ENCODE measurements around the gene BLMH.

Gene BLMH

DNA sequence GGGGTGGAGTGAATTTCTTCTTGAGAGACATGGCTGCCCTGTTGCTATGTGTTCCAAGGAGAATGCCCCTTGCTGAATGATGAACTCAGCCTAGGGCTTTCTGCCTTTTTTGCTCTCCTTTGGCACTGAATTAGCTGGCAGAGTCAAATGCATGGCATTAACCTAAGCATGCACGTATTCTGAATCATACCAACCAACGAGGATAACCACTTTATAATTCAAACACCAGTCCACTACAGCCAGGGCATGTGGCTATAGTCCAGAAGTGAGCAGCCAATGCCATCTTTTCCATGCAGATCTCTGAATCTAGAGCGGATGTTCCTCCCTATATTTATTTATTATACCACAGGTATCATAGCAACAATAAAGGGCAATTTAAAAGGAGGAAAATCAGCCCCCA, 26.4 kb upstream of the BLMH start:
- DNase-seq (ENCODE audit: low spot score) = no peak
- Histone ChIP-seq H3K4me1 (ENCODE audit: insufficient read depth, poor library complexity, severe bottlenecking) (no peaks in the 10 kb centered on the region), H3K9me3 (ENCODE audit: severe bottlenecking) (no peaks in the 10 kb centered on the region), H3K27me3 (ENCODE audit: insufficient read depth, poor library complexity, severe bottlenecking) (no peaks in the 10 kb centered on the region), H3K27ac (ENCODE audit: poor library complexity, severe bottlenecking) (no peak overlapping the region), H3K4me3 (ENCODE audit: severe bottlenecking) (no peak overlapping the region), H3K36me3 (ENCODE audit: low read depth) (no peaks in the 10 kb centered on the region)
- no peak for ATAC-seq (ENCODE audit: low read depth)
- TF ChIP-seq, protein P1, sequence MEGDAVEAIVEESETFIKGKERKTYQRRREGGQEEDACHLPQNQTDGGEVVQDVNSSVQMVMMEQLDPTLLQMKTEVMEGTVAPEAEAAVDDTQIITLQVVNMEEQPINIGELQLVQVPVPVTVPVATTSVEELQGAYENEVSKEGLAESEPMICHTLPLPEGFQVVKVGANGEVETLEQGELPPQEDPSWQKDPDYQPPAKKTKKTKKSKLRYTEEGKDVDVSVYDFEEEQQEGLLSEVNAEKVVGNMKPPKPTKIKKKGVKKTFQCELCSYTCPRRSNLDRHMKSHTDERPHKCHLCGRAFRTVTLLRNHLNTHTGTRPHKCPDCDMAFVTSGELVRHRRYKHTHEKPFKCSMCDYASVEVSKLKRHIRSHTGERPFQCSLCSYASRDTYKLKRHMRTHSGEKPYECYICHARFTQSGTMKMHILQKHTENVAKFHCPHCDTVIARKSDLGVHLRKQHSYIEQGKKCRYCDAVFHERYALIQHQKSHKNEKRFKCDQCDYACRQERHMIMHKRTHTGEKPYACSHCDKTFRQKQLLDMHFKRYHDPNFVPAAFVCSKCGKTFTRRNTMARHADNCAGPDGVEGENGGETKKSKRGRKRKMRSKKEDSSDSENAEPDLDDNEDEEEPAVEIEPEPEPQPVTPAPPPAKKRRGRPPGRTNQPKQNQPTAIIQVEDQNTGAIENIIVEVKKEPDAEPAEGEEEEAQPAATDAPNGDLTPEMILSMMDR (IDR thresholded peaks at IDR 0.05; ENCODE audit: poor library complexity, severe bottlenecking) = no peak

DNA sequence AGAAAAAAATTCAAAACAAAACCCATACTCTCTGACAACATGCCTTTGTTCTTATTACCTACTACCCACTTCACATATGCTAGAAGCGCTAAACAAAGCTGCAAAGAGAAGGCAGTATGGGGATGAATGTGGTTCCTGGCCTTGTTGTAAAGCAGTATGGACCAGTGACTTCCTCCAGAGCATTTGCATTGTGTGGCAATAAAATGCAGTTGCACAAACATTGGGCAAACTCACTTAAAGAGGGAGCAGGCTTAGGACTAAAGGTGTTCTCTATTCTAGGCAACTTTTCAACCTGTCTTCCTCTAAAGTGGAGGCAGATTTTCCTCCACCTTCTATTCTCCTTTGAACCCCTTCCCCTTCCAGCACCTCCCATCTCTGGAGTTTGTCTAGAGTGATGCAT, 25.0 kb upstream of the BLMH start:
- no peaks in the 10 kb centered on the region for H3K4me1 ChIP-seq (ENCODE audit: insufficient read depth, poor library complexity, severe bottlenecking)
- ATAC-seq (ENCODE audit: low read depth) (no peak), DNase-seq (ENCODE audit: low spot score) (no peak)
- TF ChIP-seq, protein P1 (IDR thresholded peaks at IDR 0.05; ENCODE audit: poor library complexity, severe bottlenecking) = no peak
- H3K36me3 ChIP-seq (ENCODE audit: low read depth) = no peaks in the 10 kb centered on the region
- no peaks in the 10 kb centered on the region for H3K9me3 ChIP-seq (ENCODE audit: severe bottlenecking)
- no peak overlapping the region for H3K27ac ChIP-seq (ENCODE audit: poor library complexity, severe bottlenecking)
- no peaks in the 10 kb centered on the region for H3K27me3 ChIP-seq (ENCODE audit: insufficient read depth, poor library complexity, severe bottlenecking)
- no peak overlapping the region for H3K4me3 ChIP-seq (ENCODE audit: severe bottlenecking)

DNA sequence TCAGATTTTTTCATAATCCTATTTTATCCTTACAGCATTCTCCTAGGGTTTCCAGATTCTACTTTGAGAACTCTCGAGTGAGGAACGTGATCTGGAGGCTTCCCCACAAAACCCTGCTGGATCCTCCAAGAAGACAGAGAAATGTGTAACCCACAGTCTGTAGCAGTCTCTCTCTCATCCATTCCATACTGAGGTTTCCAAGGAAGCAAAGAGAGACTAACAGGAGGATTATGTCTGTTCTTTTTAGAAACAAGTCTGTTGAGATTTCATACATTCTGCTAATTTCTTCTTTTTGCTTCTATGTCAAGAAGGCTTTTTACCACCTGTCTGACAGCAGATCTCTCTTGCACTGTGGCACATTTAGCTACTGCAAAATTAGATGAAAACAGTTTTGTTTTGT, 23.4 kb upstream of the BLMH start:
- H3K9me3 ChIP-seq (ENCODE audit: severe bottlenecking) = no peaks in the 10 kb centered on the region
- TF ChIP-seq, protein P1 (IDR thresholded peaks at IDR 0.05; ENCODE audit: poor library complexity, severe bottlenecking) = no peak
- DNase-seq (ENCODE audit: low spot score) (no peak), ATAC-seq (ENCODE audit: low read depth) (no peak)
- no peaks in the 10 kb centered on the region for H3K4me1 ChIP-seq (ENCODE audit: insufficient read depth, poor library complexity, severe bottlenecking)
- H3K27ac ChIP-seq (ENCODE audit: poor library complexity, severe bottlenecking) = no peak overlapping the region
- H3K4me3 ChIP-seq (ENCODE audit: severe bottlenecking) = no peak overlapping the region
- H3K27me3 ChIP-seq (ENCODE audit: insufficient read depth, poor library complexity, severe bottlenecking) = no peaks in the 10 kb centered on the region
- no peaks in the 10 kb centered on the region for H3K36me3 ChIP-seq (ENCODE audit: low read depth)

DNA sequence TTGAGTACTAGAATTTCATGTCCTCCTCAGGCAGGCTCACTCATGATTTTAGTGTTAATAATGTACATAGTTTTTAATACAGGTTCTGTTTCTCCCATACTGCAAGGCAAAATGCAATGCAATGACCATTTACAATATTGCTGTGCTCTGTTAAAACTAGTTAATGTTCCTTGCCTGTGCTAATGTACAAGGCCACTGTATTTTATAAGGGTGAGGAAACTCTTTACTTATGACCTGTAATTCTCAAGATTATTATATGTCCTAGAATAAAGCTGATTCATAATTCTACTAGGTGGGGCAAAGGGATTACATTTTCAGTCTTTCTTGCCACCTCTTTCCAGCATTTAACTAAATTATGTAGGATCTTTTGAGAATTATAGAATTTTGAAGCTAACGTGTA, 22.7 kb upstream of the BLMH start:
- Histone ChIP-seq H3K9me3 (ENCODE audit: severe bottlenecking) (no peaks in the 10 kb centered on the region), H3K4me1 (ENCODE audit: insufficient read depth, poor library complexity, severe bottlenecking) (no peaks in the 10 kb centered on the region), H3K27me3 (ENCODE audit: insufficient read depth, poor library complexity, severe bottlenecking) (no peaks in the 10 kb centered on the region), H3K36me3 (ENCODE audit: low read depth) (no peaks in the 10 kb centered on the region), H3K4me3 (ENCODE audit: severe bottlenecking) (no peak overlapping the region), H3K27ac (ENCODE audit: poor library complexity, severe bottlenecking) (no peak overlapping the region)
- TF ChIP-seq, protein P1 (IDR thresholded peaks at IDR 0.05; ENCODE audit: poor library complexity, severe bottlenecking) = no peak
- ATAC-seq (ENCODE audit: low read depth) (no peak), DNase-seq (ENCODE audit: low spot score) (no peak)

DNA sequence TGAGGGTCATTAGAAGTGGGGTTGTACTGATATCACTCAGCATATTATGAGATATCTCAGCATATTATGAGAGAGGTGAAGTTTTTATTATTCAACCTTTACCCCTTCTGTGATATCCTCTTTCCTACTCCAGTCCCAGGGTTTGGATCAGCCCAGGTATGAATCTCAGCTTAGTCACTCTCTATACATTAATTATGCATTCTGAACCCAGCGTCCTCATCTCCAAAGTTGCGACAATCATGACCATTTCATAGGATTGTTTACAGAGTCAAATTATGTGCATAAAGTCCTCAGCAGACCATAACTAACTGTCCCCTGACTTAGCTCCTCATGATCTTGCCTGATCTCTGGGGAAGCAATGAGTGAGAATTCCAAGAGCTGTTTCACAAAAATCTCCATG, 20.5 kb upstream of the BLMH start:
- Histone ChIP-seq H3K4me3 (ENCODE audit: severe bottlenecking) (no peak overlapping the region), H3K4me1 (ENCODE audit: insufficient read depth, poor library complexity, severe bottlenecking) (no peaks in the 10 kb centered on the region), H3K9me3 (ENCODE audit: severe bottlenecking) (no peaks in the 10 kb centered on the region), H3K27ac (ENCODE audit: poor library complexity, severe bottlenecking) (no peak overlapping the region), H3K27me3 (ENCODE audit: insufficient read depth, poor library complexity, severe bottlenecking) (no peaks in the 10 kb centered on the region), H3K36me3 (ENCODE audit: low read depth) (no peaks in the 10 kb centered on the region)
- TF ChIP-seq, protein P1 (IDR thresholded peaks at IDR 0.05; ENCODE audit: poor library complexity, severe bottlenecking) = no peak
- DNase-seq (ENCODE audit: low spot score) = no peak
- ATAC-seq (ENCODE audit: low read depth) = peak; percentile 60; the same call in 2 of the 3 replicates
